Stimulated activated CD4-positive, alpha-beta T cell treated with anti-CD3 and anti-CD28 coated beads, Interleukin-4, amount 100 ng/mL, for 24 hours (primary cell): Measurements from ENCODE around the gene ACSL6.

ENCODE experiments used
- DNase-seq: peaks from one replicate; pipeline ENCODE4 v3.0.0-alpha.2; 2020

The ACSL6 gene

GRCh38 chr5:132011622-132012343, at the start of gene ACSL6:
ACSL6 (minus strand) TSS chr5:132011658; CDS start chr5:132011553, 105 bp downstream.
- DNase-seq = peak; percentile 36

GRCh38 chr5:132060501-132061161, 49.2 kb upstream of the ACSL6 start, which contains the start of gene IL3:
IL3 (plus strand) TSS chr5:132060655; CDS start chr5:132060707, 52 bp downstream.
- no peak for DNase-seq

- no peak for DNase-seq
Observed at GRCh38 chr5:132059696-132060500, 48.4 kb upstream of the ACSL6 start.

GRCh38 chr5:132059043-132059695, 47.7 kb upstream of the ACSL6 start:
- no peak for DNase-seq

- no peak for DNase-seq
Observed at GRCh38 chr5:132058646-132059042, 47.2 kb upstream of the ACSL6 start.

GRCh38 chr5:132057498-132058255, 46.2 kb upstream of the ACSL6 start:
- no peak for DNase-seq

- no peak for DNase-seq
Observed at GRCh38 chr5:132056610-132057497, 45.4 kb upstream of the ACSL6 start.

- DNase-seq = peak; percentile 41
Observed at GRCh38 chr5:132055808-132056609, 44.6 kb upstream of the ACSL6 start.

GRCh38 chr5:132055441-132055807, 44.0 kb upstream of the ACSL6 start:
- no peak for DNase-seq

- DNase-seq = no peak
Observed at GRCh38 chr5:132054697-132055440, 43.4 kb upstream of the ACSL6 start.

GRCh38 chr5:132054031-132054696, 42.7 kb upstream of the ACSL6 start:
- DNase-seq = no peak

- DNase-seq = no peak
Observed at GRCh38 chr5:132053483-132053882, 42.0 kb upstream of the ACSL6 start.

GRCh38 chr5:132052520-132052919, 41.1 kb upstream of the ACSL6 start:
- no peak for DNase-seq

GRCh38 chr5:132050661-132051552, 39.4 kb upstream of the ACSL6 start:
- no peak for DNase-seq

- DNase-seq = no peak
Observed at GRCh38 chr5:132050136-132050535, 38.7 kb upstream of the ACSL6 start.

- no peak for DNase-seq
Observed at GRCh38 chr5:132049559-132049958, 38.1 kb upstream of the ACSL6 start.

- no peak for DNase-seq
Observed at GRCh38 chr5:132049093-132049492, 37.6 kb upstream of the ACSL6 start.

GRCh38 chr5:132046880-132047299, 35.4 kb upstream of the ACSL6 start:
- no peak for DNase-seq
